ENCODE measurements around the gene SPG7. TPM values are rescaled to one million over a fixed set of nuclear protein-coding genes. Genes with fewer than 3 reads are reported as not detected.

The SPG7 gene
- total RNA-seq, 2 donors from 2014 or later = 107 to 152 TPM

DNA sequence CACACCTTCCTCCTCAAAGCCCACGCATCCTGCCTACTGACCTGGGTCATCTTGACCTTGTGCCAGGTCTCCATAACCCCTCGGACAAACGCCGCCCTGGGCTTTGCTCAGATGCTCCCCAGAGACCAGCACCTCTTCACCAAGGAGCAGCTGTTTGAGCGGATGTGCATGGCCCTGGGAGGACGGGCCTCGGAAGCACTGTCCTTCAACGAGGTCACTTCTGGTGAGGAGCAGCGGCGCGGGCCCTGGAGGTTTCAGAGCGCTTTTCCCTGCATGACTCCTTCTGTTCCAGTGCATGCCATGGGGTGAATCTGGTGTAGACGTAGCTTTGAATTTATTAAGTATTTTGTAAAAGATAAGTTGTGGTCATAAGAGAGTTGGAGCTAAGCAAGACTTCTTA lies 44.7 kb downstream of the SPG7 start:
- H3K4me3 ChIP-seq = no peak overlapping the region
- no peaks in the 10 kb centered on the region for H3K9me3 ChIP-seq
- 89 to 91% methylated on average over 12 to 13 of the region's 13 CpGs for WGBS, 2 donors
- DNase-seq (no peak), ATAC-seq (no peak)
- no peak for TF ChIP-seq POLR2A (IDR thresholded peaks at IDR 0.05)
- intact Hi-C loops (cut with DNase I) = no loop called here
- H3K36me3 ChIP-seq (replicated peaks in 1 of 2; ENCODE audit: insufficient read depth in 1 of 2, low read depth in 2 of 2) = peaks cover 0 to 11% of the 10 kb centered on the region in 2 donors
- no peak overlapping the region for H3K27ac ChIP-seq
- H3K4me1 ChIP-seq = no peaks in the 10 kb centered on the region
- H3K27me3 ChIP-seq = no peaks in the 10 kb centered on the region

DNA sequence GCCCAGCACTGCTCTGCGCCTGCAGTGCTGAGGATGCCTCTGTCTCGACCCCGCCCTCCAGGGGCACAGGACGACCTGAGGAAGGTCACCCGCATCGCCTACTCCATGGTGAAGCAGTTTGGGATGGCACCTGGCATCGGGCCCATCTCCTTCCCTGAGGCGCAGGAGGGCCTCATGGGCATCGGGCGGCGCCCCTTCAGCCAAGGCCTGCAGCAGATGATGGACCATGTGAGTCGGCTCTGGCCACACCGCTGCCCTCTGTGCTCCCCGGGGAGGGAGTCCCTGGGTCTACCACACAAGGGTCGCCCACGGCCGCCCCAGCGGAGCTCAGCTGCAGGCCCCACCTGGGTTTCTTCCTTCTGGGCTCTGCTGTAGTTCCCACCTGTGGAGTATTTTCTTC lies 45.5 kb downstream of the SPG7 start:
- DNase-seq (no peak), ATAC-seq (no peak)
- no peak for TF ChIP-seq POLR2A (IDR thresholded peaks at IDR 0.05)
- TF ChIP-seq, protein P1, sequence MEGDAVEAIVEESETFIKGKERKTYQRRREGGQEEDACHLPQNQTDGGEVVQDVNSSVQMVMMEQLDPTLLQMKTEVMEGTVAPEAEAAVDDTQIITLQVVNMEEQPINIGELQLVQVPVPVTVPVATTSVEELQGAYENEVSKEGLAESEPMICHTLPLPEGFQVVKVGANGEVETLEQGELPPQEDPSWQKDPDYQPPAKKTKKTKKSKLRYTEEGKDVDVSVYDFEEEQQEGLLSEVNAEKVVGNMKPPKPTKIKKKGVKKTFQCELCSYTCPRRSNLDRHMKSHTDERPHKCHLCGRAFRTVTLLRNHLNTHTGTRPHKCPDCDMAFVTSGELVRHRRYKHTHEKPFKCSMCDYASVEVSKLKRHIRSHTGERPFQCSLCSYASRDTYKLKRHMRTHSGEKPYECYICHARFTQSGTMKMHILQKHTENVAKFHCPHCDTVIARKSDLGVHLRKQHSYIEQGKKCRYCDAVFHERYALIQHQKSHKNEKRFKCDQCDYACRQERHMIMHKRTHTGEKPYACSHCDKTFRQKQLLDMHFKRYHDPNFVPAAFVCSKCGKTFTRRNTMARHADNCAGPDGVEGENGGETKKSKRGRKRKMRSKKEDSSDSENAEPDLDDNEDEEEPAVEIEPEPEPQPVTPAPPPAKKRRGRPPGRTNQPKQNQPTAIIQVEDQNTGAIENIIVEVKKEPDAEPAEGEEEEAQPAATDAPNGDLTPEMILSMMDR (IDR thresholded peaks at IDR 0.05) = no peak
- no peaks in the 10 kb centered on the region for H3K9me3 ChIP-seq
- no peaks in the 10 kb centered on the region for H3K27me3 ChIP-seq
- no peak overlapping the region for H3K4me3 ChIP-seq
- 87 to 100% methylated on average over 4 to 16 of the region's 18 CpGs for WGBS, 2 donors
- no peak overlapping the region for H3K27ac ChIP-seq
- no peaks in the 10 kb centered on the region for H3K4me1 ChIP-seq
- intact Hi-C loops (cut with DNase I) = no loop called here
- peaks cover 0 to 11% of the 10 kb centered on the region in 2 donors for H3K36me3 ChIP-seq (replicated peaks in 1 of 2; ENCODE audit: insufficient read depth in 1 of 2, low read depth in 2 of 2)

DNA sequence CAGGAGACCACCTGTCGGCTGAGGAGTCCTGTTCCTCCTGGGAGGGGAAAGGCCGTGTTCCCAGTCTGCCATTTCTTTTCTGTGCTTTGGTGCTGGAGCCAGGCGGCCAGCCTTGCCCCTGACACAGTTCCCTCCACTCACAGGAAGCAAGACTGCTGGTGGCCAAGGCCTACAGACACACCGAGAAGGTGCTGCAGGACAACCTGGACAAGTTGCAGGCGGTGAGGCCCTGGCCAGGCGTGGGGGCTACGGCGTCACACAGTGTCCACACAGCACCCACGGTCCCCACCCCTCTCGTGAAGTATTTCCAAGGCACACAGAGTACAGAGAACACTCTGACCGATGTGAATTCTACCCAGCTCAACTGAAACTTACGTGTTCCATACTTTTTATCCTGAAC lies 46.1 kb downstream of the SPG7 start:
- ATAC-seq = no peak

DNA sequence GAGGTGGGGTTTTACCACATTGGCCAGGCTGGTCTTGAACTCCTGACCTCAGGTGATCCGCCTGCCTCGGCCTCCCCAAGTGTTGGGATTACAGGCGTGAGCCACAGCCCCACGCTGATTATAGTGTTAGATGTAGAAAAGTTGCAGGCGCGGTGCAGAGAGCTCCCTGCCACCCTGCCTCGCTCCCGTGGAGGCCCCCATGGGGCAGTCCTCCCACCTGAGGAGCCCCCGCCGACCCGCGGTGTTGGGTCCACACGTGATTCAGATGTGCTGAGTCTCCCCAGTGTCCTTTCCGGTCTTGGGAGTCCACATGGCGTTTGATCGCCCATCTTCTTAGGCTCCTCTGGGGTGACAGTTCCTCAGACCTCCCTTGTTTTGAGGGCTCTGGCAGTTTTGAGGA lies 47.1 kb downstream of the SPG7 start:
- Histone ChIP-seq H3K4me1 (peaks cover 9% of the 10 kb centered on the region), H3K27ac (no peak overlapping the region), H3K9me3 (no peaks in the 10 kb centered on the region), H3K36me3 (replicated peaks in 1 of 2; ENCODE audit: insufficient read depth in 1 of 2, low read depth in 2 of 2) (peaks cover 0 to 11% of the 10 kb centered on the region in 2 donors), H3K4me3 (no peak overlapping the region), H3K27me3 (no peaks in the 10 kb centered on the region)
- WGBS, 2 donors = 92 to 94% methylated on average over 2 to 16 of the region's 16 CpGs
- no peak for DNase-seq
- intact Hi-C loops (cut with DNase I) = no loop called here
- TF ChIP-seq, protein P1 (IDR thresholded peaks at IDR 0.05) = no peak
- TF ChIP-seq POLR2A (IDR thresholded peaks at IDR 0.05) = no peak
- ATAC-seq = no peak

More for the DNA sequence above, 46.1 kb downstream of the SPG7 start:
- Histone ChIP-seq H3K27me3 (no peaks in the 10 kb centered on the region), H3K36me3 (replicated peaks in 1 of 2; ENCODE audit: insufficient read depth in 1 of 2, low read depth in 2 of 2) (peaks cover 0 to 11% of the 10 kb centered on the region in 2 donors), H3K27ac (no peak overlapping the region), H3K4me1 (peaks cover 2% of the 10 kb centered on the region), H3K9me3 (no peaks in the 10 kb centered on the region), H3K4me3 (no peak overlapping the region)
- TF ChIP-seq POLR2A (IDR thresholded peaks at IDR 0.05) = no peak
- TF ChIP-seq, protein P1 (IDR thresholded peaks at IDR 0.05) = no peak
- whole genome bisulfite sequencing, 2 donors = 94 to 97% methylated on average over 10 to 11 of the region's 12 CpGs
- intact Hi-C loops (cut with DNase I) = no loop called here
- DNase-seq = no peak

DNA sequence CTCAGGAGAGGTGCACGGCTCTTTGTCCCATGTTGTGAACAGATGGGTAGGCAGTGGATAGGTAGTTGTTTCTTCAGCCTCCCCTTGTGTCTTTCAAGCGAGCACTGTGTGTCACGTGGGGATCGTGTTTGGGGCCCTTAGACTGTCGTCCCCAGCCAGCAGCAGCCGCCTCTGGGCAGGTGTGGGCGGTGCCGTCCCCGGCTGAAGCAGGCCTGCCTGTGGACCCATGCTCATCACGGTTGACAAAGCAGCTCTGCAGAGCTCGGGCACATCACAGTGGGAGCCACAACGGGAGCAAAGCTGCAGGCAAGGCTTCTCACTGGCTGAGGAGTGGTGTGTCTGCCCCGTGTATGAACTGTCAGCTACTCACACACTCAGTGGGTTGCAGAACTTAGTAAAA lies 47.6 kb downstream of the SPG7 start:
- DNase-seq = no peak
- no peak overlapping the region for H3K4me3 ChIP-seq
- TF ChIP-seq, protein P1 (IDR thresholded peaks at IDR 0.05) = no peak
- no peak for TF ChIP-seq POLR2A (IDR thresholded peaks at IDR 0.05)
- intact Hi-C loops (cut with DNase I) = no loop called here
- no peaks in the 10 kb centered on the region for H3K27me3 ChIP-seq
- peaks cover 0 to 11% of the 10 kb centered on the region in 2 donors for H3K36me3 ChIP-seq (replicated peaks in 1 of 2; ENCODE audit: insufficient read depth in 1 of 2, low read depth in 2 of 2)
- no peak for ATAC-seq
- WGBS, 2 donors = 86 to 93% methylated on average over 7 to 13 of the region's 13 CpGs
- no peak overlapping the region for H3K27ac ChIP-seq
- no peaks in the 10 kb centered on the region for H3K9me3 ChIP-seq
- peaks cover 9% of the 10 kb centered on the region for H3K4me1 ChIP-seq
